RWPE2 (cell line): ENCODE measurements around the gene INVS.
"Not testable (repeated sequence)": the region's sequence is repeated elsewhere in the genome, so short reads cannot be mapped to it uniquely, and the experiment has no call there.

Source experiments
- ATAC-seq: fragments of 200-7000 bp; cut with Tn5 transposase; 3 replicates; pipeline ENCODE4 v1.9.1; 2021; ENCODE audit warnings: low read depth
- DNase-seq: peaks from one replicate; pipeline ENCODE4 v3.0.0-alpha.2; 2020; ENCODE audit warnings: low spot score
- H3K27ac ChIP-seq: fragments of 450-650 bp; 2 replicates; pipeline ENCODE4 v1.5.1; 2017; ENCODE audit warnings: mild to moderate bottlenecking; ENCODE audit not compliant: poor library complexity, severe bottlenecking
- H3K27me3 ChIP-seq: fragments of 250-450 bp; sonication (Bioruptor Pico); 2 replicates; pipeline ENCODE4 v1.5.1; 2021; ENCODE audit warnings: mild to moderate bottlenecking, moderate library complexity; ENCODE audit not compliant: insufficient read depth, poor library complexity, severe bottlenecking
- H3K36me3 ChIP-seq: fragments of 250-450 bp; sonication (Bioruptor Pico); 2 replicates; pipeline ENCODE4 v1.5.1; 2020; ENCODE audit warnings: low read depth, mild to moderate bottlenecking, moderate library complexity
- H3K4me1 ChIP-seq: fragments of 250-450 bp; sonication (Bioruptor Pico); 2 replicates; pipeline ENCODE4 v1.5.1; 2021; ENCODE audit warnings: mild to moderate bottlenecking, moderate library complexity; ENCODE audit not compliant: insufficient read depth, poor library complexity, severe bottlenecking
- H3K4me3 ChIP-seq: fragments of 250-450 bp; sonication (Bioruptor Pico); 2 replicates; pipeline ENCODE4 v1.5.1; 2021; ENCODE audit warnings: mild to moderate bottlenecking, moderate library complexity; ENCODE audit not compliant: severe bottlenecking
- H3K9me3 ChIP-seq: fragments of 250-450 bp; sonication (Bioruptor Pico); 2 replicates; pipeline ENCODE4 v1.5.1; 2021; ENCODE audit warnings: mild to moderate bottlenecking, moderate library complexity; ENCODE audit not compliant: severe bottlenecking
- TF ChIP-seq, protein P1 (sequence below): fragments of 450-650 bp; IDR thresholded peaks from one replicate; pipeline ENCODE4 v1.5.1; 2017; ENCODE audit warnings: mild to moderate bottlenecking, moderate library complexity; ENCODE audit not compliant: poor library complexity, severe bottlenecking

INVS gene

DNA sequence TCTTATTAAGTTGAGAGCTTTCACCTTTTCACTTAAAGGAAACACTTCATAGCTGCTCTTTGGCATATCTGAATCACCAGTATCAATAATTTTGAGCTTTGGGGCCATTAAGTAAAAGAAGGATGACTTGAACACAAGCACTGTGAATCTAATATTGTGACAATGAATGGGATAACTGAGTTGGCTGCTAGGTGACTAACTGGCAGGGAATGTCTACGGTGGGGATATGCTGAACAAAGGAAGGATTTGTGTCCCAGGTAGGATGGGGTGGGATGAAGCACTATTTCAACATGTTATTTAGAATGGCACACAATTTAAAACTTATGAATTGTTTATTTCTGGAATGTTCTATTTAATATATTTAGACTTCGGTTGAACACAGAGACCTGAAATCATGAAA lies 130.1 kb downstream of the INVS start:
- peaks cover 22% of the 10 kb centered on the region for H3K36me3 ChIP-seq
- ATAC-seq (no peak), DNase-seq (no peak)
- H3K4me1 ChIP-seq = no peaks in the 10 kb centered on the region
- no peaks in the 10 kb centered on the region for H3K9me3 ChIP-seq
- H3K4me3 ChIP-seq = no peak overlapping the region
- no peak overlapping the region for H3K27ac ChIP-seq
- H3K27me3 ChIP-seq = no peaks in the 10 kb centered on the region
- TF ChIP-seq, protein P1, sequence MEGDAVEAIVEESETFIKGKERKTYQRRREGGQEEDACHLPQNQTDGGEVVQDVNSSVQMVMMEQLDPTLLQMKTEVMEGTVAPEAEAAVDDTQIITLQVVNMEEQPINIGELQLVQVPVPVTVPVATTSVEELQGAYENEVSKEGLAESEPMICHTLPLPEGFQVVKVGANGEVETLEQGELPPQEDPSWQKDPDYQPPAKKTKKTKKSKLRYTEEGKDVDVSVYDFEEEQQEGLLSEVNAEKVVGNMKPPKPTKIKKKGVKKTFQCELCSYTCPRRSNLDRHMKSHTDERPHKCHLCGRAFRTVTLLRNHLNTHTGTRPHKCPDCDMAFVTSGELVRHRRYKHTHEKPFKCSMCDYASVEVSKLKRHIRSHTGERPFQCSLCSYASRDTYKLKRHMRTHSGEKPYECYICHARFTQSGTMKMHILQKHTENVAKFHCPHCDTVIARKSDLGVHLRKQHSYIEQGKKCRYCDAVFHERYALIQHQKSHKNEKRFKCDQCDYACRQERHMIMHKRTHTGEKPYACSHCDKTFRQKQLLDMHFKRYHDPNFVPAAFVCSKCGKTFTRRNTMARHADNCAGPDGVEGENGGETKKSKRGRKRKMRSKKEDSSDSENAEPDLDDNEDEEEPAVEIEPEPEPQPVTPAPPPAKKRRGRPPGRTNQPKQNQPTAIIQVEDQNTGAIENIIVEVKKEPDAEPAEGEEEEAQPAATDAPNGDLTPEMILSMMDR = no peak

- Histone ChIP-seq H3K36me3 (peaks cover 22% of the 10 kb centered on the region), H3K9me3 (no peaks in the 10 kb centered on the region), H3K4me3 (no peak overlapping the region), H3K27me3 (no peaks in the 10 kb centered on the region), H3K27ac (no peak overlapping the region), H3K4me1 (no peaks in the 10 kb centered on the region)
- DNase-seq (no peak), ATAC-seq (no peak)
- TF ChIP-seq, protein P1 = no peak
Observed at GRCh38 chr9:100229561-100229960, 130.5 kb downstream of the INVS start.

DNA sequence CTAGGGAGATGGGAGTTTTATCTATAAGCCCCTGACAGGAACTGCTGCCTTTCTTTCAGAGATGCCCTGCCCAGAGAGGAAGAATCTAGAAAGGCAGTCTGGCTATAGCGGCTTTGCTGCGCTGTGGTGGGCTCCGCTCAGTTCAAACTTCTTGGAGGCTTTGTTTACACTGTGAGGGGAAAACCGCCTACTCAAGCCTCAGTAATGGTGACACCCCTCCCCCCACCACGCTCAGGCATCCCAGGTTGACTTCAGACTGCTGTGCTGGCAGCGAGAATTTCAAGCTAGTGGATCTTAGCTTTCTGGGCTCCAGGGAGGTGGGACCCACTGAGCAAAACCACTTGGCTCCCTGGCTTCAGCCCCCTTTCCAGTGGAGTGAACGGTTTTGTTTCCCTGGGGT lies 137.9 kb downstream of the INVS start:
- not testable (repeated sequence) for H3K4me1 ChIP-seq, ATAC-seq, H3K9me3 ChIP-seq, H3K27me3 ChIP-seq, H3K4me3 ChIP-seq, H3K36me3 ChIP-seq, H3K27ac ChIP-seq, DNase-seq

- DNase-seq = no peak
Observed at GRCh38 chr9:100240512-100240911, 141.5 kb downstream of the INVS start.

GRCh38 chr9:100267211-100267610 lies 168.2 kb downstream of the INVS start:
- no peak for DNase-seq
- no peak overlapping the region for H3K4me3 ChIP-seq
- no peak overlapping the region for H3K27ac ChIP-seq
- ATAC-seq = no peak
- H3K27me3 ChIP-seq = no peaks in the 10 kb centered on the region
- no peaks in the 10 kb centered on the region for H3K4me1 ChIP-seq
- H3K36me3 ChIP-seq = peaks cover 22% of the 10 kb centered on the region
- TF ChIP-seq, protein P1 = no peak
- no peaks in the 10 kb centered on the region for H3K9me3 ChIP-seq

More at GRCh38 chr9:100240512-100240911, 141.5 kb downstream of the INVS start:
- H3K4me1 ChIP-seq = no peaks in the 10 kb centered on the region
- H3K4me3 ChIP-seq = no peak overlapping the region
- no peak overlapping the region for H3K27ac ChIP-seq
- peaks cover 28% of the 10 kb centered on the region for H3K36me3 ChIP-seq
- H3K9me3 ChIP-seq = no peaks in the 10 kb centered on the region
- no peak for ATAC-seq
- TF ChIP-seq, protein P1 = no peak
- H3K27me3 ChIP-seq = no peaks in the 10 kb centered on the region

- no peaks in the 10 kb centered on the region for H3K27me3 ChIP-seq
- H3K36me3 ChIP-seq = peaks cover 22% of the 10 kb centered on the region
- no peak overlapping the region for H3K27ac ChIP-seq
- H3K4me1 ChIP-seq = no peaks in the 10 kb centered on the region
- ATAC-seq (no peak), DNase-seq (no peak)
- H3K4me3 ChIP-seq = no peak overlapping the region
- no peaks in the 10 kb centered on the region for H3K9me3 ChIP-seq
- TF ChIP-seq, protein P1 = no peak
Observed at GRCh38 chr9:100268271-100268670, 169.2 kb downstream of the INVS start.
